IgD-negative memory B cell (primary cell): ENCODE measurements around the gene SLC35D2. TPM values are rescaled to one million over a fixed set of nuclear protein-coding genes. Genes with fewer than 3 reads are reported as not detected.
"Not testable (repeated sequence)": the region's sequence is repeated elsewhere in the genome, so short reads cannot be mapped to it uniquely, and the experiment has no call there.

ENCODE experiments used
- H3K27ac Mint-ChIP-seq, 3 donors: one replicate each; pipeline ENCODE4 v1.8.0; 2020 to 2022; ENCODE audit warnings: mild to moderate bottlenecking in 3 of 3, mixed read lengths in 3 of 3, moderate library complexity in 1 of 3
- H3K27me3 Mint-ChIP-seq: one replicate; pipeline ENCODE4 v1.8.0; 2021; ENCODE audit warnings: mixed read lengths
- H3K36me3 Mint-ChIP-seq: one replicate; pipeline ENCODE4 v1.8.0; 2020; ENCODE audit warnings: mild to moderate bottlenecking, mixed read lengths
- H3K4me1 Mint-ChIP-seq, 3 donors: one replicate each; pipeline ENCODE4 v1.8.0; 2020 to 2022; ENCODE audit warnings: mixed read lengths in 3 of 3, mild to moderate bottlenecking in 1 of 3
- H3K4me3 Mint-ChIP-seq, 4 donors: one replicate each; pipeline ENCODE4 v1.8.0; 2020 to 2022; ENCODE audit warnings: mild to moderate bottlenecking in 4 of 4, mixed read lengths in 4 of 4, moderate library complexity in 3 of 4
- H3K9me3 Mint-ChIP-seq, 3 donors: one replicate each; pipeline ENCODE4 v1.8.0; 2020 to 2021; ENCODE audit warnings: mixed read lengths in 3 of 3, mild to moderate bottlenecking in 1 of 3
- polyA plus RNA-seq: library from polyadenylated mRNA; unstranded; fragments of 300-500 nt; fragmentation: Illumina TruSeq; gene quantifications from one replicate; pipeline ENCODE4 v1.2.3, GENCODE V29; 2021

Gene SLC35D2
- polyA plus RNA-seq, 1 donor from 2014 or later = 11.0 TPM

DNA sequence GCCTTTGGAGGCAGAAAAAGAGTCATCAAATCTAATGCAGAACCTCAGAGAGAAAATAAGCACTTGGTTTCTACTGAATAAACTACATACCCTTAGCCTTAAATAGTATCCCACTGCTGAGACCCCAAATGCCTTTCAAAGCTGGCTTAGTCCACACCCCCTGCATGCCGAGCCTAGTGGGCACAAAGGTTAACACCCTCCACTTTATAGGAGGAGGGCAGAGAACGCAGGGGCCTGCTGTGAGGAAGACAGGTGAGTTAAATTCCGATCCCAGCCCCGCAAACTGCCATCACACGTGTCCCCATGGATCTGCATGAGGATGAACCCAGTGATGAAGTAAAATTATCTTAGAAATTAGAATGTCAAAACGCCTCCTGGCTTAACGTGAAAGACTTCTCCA lies 62.0 kb downstream of the SLC35D2 start:
- Mint-ChIP-seq H3K27ac (no peak overlapping the region), H3K36me3 (peaks cover 5% of the 10 kb centered on the region), H3K4me3 (no peak overlapping the region), H3K27me3 (no peaks in the 10 kb centered on the region), H3K4me1 (peaks cover 0 to 2% (median 0%) of the 10 kb centered on the region in 3 donors), H3K9me3 (no peaks in the 10 kb centered on the region)

DNA sequence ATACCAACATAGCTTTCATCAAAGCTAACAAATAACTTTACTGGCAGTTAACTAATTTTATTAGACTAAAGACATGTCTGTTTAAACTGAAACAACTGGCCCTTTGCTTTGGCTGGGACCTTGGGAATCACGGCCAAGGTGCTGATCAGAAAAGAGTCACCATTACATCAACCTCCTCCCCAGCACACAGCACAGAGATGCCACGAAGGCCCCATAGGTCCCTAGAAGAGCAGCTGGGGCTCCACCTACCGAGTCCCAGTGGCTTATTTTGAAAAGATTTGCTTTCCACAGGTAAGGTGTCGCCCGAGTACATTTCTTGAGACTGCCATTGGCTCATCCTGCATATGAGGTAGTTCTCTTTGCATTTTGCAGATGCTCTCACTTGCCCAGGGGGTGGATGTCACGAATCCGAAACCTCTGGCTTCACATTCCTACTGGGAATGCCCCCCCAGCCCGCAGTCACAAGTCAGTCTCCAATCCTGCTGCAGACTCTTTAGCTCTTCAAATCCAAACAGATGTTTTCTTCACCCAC lies 62.7 kb downstream of the SLC35D2 start:
- no peak overlapping the region for H3K27ac Mint-ChIP-seq

DNA sequence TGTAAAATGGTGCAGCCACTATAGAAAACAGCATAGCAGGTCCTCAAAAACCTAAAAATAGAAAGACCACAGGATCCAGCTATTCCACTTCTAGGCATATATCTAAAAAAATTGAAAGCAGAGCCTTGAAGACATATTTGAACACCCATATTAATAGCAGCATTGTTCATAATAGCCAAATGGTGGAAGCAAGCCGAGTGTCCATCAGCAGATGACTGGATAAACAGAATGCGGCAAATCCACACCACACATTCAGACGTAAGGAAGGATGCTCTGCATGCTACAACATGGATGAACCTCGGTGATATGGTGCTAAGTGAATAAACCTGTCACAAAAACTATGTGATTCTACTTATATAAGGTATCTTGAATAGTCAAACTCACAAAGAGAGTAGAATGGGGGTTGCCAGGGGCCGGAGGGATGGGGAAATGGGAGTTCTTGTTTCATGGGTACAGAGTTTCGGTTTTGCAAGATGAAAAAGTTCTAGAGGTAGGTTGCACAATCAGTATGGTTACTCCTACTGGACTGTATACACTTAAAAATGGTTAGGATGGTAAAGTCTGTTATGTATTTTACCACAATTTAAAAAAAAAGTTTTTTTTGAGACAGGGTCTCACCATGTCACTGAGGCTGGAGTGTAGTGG lies 64.5 kb downstream of the SLC35D2 start:
- no peak overlapping the region for H3K4me3 Mint-ChIP-seq
- no peak overlapping the region for H3K27ac Mint-ChIP-seq
- H3K9me3 Mint-ChIP-seq = no peaks in the 10 kb centered on the region
- peaks cover 7% of the 10 kb centered on the region for H3K36me3 Mint-ChIP-seq
- peaks cover 0 to 2% (median 0%) of the 10 kb centered on the region in 3 donors for H3K4me1 Mint-ChIP-seq
- H3K27me3 Mint-ChIP-seq = no peaks in the 10 kb centered on the region

More for the DNA sequence above, 62.7 kb downstream of the SLC35D2 start:
- Mint-ChIP-seq H3K36me3 (peaks cover 5% of the 10 kb centered on the region), H3K27me3 (no peaks in the 10 kb centered on the region), H3K4me3 (no peak overlapping the region), H3K4me1 (peaks cover 0 to 2% (median 0%) of the 10 kb centered on the region in 3 donors), H3K9me3 (no peaks in the 10 kb centered on the region)

DNA sequence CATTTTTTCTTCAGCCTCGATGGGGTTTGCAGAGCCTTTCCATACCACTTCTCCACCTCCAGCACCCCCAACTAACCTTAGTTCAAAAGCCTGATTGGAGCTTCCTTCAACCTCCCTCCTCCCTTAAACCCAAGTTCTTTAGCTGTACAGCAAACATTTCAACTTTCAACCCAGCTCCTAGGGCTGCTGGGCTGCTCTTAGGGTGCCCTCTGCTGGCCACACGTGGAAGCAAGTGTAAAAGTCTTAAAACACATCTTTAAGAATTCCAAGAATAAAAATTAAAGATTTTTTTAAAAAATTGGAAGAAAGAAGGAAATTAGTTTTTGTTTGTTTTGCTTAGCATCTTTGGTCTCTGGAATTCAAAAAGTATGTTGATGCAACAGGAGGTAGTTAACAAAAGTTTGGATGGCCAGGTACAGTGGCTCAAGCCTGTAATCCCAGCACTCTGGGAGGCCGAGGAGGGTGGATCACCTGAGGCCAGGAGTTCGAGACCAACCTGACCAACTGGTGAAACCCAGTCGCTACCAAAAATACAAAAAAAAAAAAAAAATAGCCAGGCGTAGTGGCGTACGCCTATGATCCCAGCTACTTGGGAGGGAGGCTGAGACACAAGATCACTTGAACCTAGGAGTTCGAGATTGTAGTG lies 66.1 kb downstream of the SLC35D2 start:
- Mint-ChIP-seq H3K9me3 (peaks cover 0 to 6% (median 4%) of the 10 kb centered on the region in 3 donors), H3K36me3 (peaks cover 4% of the 10 kb centered on the region), H3K4me3 (no peak overlapping the region), H3K27ac (no peak overlapping the region), H3K4me1 (peaks cover 0 to 2% (median 0%) of the 10 kb centered on the region in 3 donors), H3K27me3 (no peaks in the 10 kb centered on the region)

DNA sequence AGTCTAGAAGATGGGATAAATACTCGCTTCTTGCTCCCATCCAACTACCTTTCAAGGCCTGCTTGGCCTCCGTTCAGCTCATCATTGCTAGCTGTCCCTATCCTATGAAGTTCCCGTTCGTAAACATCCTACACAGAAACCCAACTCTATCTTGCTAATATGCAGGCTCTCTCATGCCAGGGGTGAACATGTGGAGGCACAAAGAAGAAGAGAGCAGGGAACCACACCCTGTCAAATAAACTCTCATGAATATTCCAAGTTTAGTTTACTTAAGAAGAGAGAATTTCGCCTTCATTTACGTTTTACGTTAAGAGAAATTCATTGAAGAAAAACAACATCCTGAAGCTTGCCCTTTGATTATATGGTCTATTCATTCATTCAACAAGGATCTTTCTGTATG lies 73.7 kb downstream of the SLC35D2 start:
- Mint-ChIP-seq H3K27ac (no peak overlapping the region), H3K4me3 (no peak overlapping the region), H3K9me3 (peaks cover 12 to 15% (median 12%) of the 10 kb centered on the region in 3 donors), H3K4me1 (no peaks in the 10 kb centered on the region), H3K27me3 (peaks cover 3% of the 10 kb centered on the region), H3K36me3 (peaks cover 2% of the 10 kb centered on the region)

DNA sequence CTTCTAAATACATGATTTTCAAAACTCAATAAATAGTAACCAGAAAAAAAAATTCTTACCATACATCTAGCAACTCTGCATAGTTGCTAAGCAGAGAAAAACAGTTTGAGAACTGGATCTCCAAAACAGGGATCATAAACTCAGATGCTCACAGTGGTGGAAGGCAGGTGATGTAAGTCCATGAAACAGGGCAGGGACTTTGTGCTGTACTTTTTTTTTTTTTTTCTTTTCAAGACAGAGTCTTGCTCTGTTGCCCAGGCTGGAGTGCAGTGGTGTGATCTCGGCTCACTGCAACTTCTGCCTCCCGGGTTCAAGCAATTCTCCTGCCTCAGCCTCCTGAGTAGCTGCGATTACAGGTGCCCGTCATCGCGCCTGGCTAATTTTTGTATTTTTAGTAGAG lies 76.6 kb downstream of the SLC35D2 start:
- not testable (repeated sequence) for H3K4me1 Mint-ChIP-seq, H3K27ac Mint-ChIP-seq, H3K36me3 Mint-ChIP-seq, H3K4me3 Mint-ChIP-seq, H3K27me3 Mint-ChIP-seq
- peaks cover 5 to 15% (median 14%) of the 10 kb centered on the region in 3 donors for H3K9me3 Mint-ChIP-seq

DNA sequence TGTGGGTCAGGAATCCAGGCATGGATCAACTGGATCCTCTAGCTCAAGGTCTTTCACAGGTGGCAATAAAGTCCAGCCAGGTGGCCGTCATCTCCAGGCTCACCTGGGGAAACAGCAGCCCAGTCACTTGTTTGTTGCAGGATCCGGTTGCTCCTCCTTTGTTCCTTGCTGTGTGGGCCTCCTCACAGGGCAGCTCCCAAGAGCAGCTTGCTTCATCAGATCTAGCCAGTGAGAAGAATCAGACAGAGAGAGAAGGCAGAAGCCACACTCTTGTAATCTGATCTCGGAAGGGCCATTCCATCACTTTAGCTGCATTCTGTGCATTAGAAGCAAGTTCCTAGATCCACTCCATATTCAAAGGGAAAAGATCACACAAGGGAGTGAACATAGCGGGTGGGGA lies 78.3 kb downstream of the SLC35D2 start:
- Mint-ChIP-seq H3K4me1 (no peaks in the 10 kb centered on the region), H3K27me3 (peaks cover 4% of the 10 kb centered on the region), H3K27ac (no peak overlapping the region), H3K36me3 (no peaks in the 10 kb centered on the region), H3K4me3 (no peak overlapping the region), H3K9me3 (peaks cover 2 to 8% (median 5%) of the 10 kb centered on the region in 3 donors)

DNA sequence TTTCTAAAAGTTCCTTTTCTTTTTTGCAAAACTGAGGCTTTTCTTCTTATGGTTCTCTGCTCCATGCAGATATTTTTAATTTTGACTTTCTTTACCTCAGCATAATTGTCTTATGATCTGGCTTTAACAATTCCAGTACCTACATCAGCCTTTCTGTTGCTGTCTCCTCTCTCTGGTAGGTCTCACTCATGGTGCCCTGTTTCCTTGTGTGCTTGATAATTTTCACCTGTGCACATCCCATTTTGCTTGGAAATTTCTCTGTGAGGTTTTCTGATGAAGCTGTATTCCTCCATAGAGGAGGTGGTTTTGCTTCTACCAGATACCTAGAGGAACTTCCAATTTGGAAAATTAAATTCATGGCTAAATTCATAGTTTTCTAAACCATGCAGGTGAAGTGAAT lies 79.3 kb downstream of the SLC35D2 start:
- Mint-ChIP-seq H3K27ac (no peak overlapping the region), H3K36me3 (no peaks in the 10 kb centered on the region), H3K27me3 (peaks cover 6% of the 10 kb centered on the region), H3K4me1 (no peaks in the 10 kb centered on the region), H3K9me3 (peaks cover 2 to 8% (median 3%) of the 10 kb centered on the region in 3 donors), H3K4me3 (no peak overlapping the region)

DNA sequence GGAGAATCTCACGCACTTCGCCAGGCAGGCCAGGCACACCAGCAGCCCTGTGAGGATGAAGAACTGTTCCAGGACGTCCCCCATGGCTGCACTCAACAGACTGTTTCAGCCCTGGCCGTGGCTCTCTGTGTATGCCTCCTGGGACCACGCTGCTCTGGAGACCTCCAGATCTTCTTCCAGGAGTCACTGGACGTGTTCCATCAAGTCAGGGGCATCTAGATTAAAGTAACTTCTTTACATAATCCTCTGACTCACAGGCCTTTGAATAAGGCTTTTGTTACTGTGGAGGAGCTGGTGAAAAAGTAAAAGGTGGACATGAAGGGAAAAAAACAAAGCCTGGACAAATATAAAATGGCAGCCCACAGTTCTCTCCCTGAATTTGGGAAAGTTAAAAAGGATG lies 81.5 kb downstream of the SLC35D2 start, which contains the start of gene HSD17B3:
TSS of gene HSD17B3 (minus strand) at position 156 of the 400 bp plus-strand sequence. CDS start at position 84, 72 bp downstream.
- Mint-ChIP-seq H3K9me3 (peaks cover 2 to 8% (median 3%) of the 10 kb centered on the region in 3 donors), H3K4me3 (no peak within 1 kb of the TSS), H3K36me3 (no peaks in the 10 kb centered on the region), H3K27me3 (peaks cover 6% of the 10 kb centered on the region), H3K27ac (no peak within 1 kb of the TSS), H3K4me1 (no peaks in the 10 kb centered on the region)

DNA sequence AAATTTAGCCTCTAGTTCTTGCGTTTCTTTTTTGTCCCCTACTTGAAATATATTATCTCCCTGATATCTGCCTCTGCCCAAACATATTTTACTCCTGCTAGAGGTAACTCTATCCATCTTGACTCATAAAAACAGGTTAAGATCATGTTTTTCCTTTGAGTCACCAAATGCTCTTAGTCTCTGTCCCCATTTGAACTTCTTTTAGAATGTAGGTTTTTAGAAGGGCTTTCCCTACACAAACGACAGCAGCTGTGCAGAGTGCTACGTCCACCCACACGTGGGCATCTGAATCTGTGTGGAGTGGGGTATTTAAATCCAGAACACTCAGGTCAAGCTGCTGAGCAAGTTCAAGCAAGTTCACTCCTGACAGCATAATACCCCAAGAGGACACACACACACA lies 83.7 kb downstream of the SLC35D2 start:
- Mint-ChIP-seq H3K27ac (no peak overlapping the region), H3K36me3 (no peaks in the 10 kb centered on the region), H3K27me3 (peaks cover 3% of the 10 kb centered on the region)

DNA sequence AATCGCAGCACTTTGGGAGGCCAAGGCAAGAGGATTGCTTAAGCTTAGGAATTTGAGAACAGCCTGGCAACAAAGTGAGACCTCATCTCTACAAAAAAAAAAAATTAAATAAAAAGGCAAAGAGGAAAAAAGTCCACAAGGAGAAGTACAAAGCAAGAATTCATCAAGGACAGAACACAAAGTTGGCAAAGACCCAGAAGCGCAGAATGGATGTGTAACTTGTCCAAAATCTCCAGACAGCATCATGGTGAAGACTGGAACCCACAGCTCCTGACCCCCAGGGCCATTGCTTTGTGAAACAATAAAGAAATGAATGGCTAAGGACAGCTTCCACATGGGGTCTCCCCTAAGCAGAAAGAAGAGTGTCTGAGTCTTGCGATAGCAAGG lies 89.4 kb downstream of the SLC35D2 start:
- no peak overlapping the region for H3K27ac Mint-ChIP-seq
- no peaks in the 10 kb centered on the region for H3K4me1 Mint-ChIP-seq
- peaks cover 1% of the 10 kb centered on the region for H3K36me3 Mint-ChIP-seq
- peaks cover 0 to 4% (median 2%) of the 10 kb centered on the region in 3 donors for H3K9me3 Mint-ChIP-seq
- H3K27me3 Mint-ChIP-seq = peaks cover 2% of the 10 kb centered on the region
- no peak overlapping the region for H3K4me3 Mint-ChIP-seq

More for the DNA sequence above, 83.7 kb downstream of the SLC35D2 start:
- Mint-ChIP-seq H3K4me3 (no peak overlapping the region), H3K4me1 (no peaks in the 10 kb centered on the region), H3K9me3 (peaks cover 2 to 12% (median 3%) of the 10 kb centered on the region in 3 donors)

DNA sequence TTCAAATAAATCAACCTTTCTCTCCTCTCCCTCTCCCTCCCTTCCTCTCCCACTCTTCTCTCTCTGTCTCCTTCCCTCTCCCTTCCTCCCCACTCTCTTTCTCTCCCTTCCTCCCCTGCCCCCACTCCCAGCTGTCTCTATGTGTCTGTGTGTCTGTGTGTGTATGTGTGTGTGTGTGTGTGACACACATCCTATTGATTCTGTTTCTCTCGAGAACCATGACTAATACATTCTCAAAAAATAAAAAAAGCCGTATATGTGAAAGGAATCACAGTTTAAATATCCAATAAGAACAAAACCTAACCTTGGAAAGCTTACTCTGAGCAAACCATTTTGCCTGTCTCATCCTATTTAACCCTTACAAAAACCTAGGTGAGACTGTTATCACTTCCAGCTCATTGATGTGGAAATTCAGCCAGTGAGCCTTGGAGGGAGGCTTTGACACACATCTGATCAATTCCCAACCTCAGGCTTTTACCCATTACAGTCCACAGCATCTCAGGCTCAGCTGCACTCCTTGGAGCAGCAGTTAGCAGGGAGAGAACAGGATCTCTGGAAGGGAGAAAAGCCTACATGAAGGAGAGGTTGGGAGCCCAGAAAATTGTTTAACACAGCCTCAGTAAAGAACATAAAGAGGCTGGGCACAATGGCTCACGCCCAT lies 89.9 kb downstream of the SLC35D2 start:
- no peak overlapping the region for H3K4me3 Mint-ChIP-seq
- H3K27me3 Mint-ChIP-seq = peaks cover 2% of the 10 kb centered on the region
- peaks cover 0 to 4% (median 2%) of the 10 kb centered on the region in 3 donors for H3K9me3 Mint-ChIP-seq
- peaks cover 1% of the 10 kb centered on the region for H3K36me3 Mint-ChIP-seq
- H3K27ac Mint-ChIP-seq = no peak overlapping the region
- no peaks in the 10 kb centered on the region for H3K4me1 Mint-ChIP-seq

DNA sequence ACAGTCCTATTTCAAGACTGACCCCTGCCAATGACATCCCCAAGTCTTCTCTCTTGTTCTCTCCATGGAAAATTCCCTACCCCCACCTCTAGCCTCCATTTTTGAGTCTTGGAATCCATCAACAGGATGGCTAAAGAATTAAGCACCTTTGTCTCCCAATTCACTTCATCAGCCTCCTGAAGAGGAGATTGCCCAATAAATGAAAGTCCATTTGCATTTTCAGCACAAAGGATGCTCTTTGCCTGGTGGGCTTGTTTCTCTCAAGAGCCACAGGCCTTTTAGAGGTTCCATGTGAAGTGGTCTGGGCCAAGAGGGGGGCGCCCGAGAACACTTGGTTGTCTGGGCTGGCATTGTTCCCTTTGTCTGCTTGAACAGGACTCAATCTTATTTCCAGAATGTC lies 94.1 kb downstream of the SLC35D2 start:
- no peaks in the 10 kb centered on the region for H3K4me1 Mint-ChIP-seq
- peaks cover 4% of the 10 kb centered on the region for H3K27me3 Mint-ChIP-seq
- peaks cover 1% of the 10 kb centered on the region for H3K36me3 Mint-ChIP-seq
- no peak overlapping the region for H3K27ac Mint-ChIP-seq
- peaks cover 0 to 2% (median 2%) of the 10 kb centered on the region in 3 donors for H3K9me3 Mint-ChIP-seq
- H3K4me3 Mint-ChIP-seq = no peak overlapping the region

DNA sequence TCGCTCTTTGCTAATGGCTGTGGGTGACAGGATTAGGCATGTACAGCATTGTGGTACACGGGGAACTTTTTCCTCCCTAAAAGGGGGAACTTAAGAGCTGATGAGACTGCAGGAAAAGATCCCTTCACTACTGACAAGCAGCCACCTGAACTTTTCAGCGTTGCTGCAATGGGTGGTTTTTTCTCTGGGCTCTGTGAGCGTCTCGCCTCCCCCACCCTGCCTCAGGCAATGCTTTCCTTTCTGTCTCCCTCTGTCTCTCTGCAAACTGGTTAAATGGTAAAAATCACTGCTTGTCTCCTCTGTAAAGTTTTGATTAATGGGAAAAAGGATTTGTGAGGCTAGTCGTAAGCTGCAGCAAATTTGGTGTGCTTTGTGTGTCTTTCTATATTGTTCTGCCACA lies 101.9 kb downstream of the SLC35D2 start:
- Mint-ChIP-seq H3K27me3 (no peaks in the 10 kb centered on the region), H3K27ac (no peak overlapping the region), H3K36me3 (no peaks in the 10 kb centered on the region), H3K9me3 (peaks cover 2 to 4% (median 4%) of the 10 kb centered on the region in 3 donors), H3K4me3 (no peak overlapping the region), H3K4me1 (no peaks in the 10 kb centered on the region)

DNA sequence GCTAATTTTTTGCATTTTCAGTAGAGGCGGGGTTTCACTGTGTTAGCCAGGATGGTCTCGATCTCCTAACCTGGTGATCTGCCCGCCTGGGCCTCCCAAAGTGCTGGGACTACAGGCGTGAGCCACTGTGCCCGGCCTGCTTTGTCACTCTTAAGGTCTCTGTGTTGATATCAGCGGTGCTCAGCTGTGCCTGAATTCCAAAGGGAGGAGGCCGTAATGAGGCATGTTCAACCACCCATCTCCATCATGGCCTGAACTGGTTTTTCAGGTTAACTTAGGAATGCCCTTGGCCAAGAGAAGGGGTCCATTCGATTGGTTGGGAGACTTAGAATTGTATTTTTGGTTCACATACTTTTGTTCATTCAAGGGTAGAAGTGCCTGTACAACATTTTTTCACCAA lies 103.6 kb downstream of the SLC35D2 start:
- no peaks in the 10 kb centered on the region for H3K27me3 Mint-ChIP-seq
- H3K27ac Mint-ChIP-seq = no peak overlapping the region
- H3K9me3 Mint-ChIP-seq = peaks cover 3 to 6% (median 5%) of the 10 kb centered on the region in 3 donors
- H3K36me3 Mint-ChIP-seq = no peaks in the 10 kb centered on the region
- H3K4me3 Mint-ChIP-seq = no peak overlapping the region
- H3K4me1 Mint-ChIP-seq = no peaks in the 10 kb centered on the region
